GM19467 (cell line): ENCODE data around the gene CCDC30.

Experiments
- ATAC-seq: cut with Tn5 transposase; IDR thresholded peaks from one replicate; pipeline ENCODE4 v1.9.1; 2021; ENCODE audit warnings: mild to moderate bottlenecking, moderate library complexity; ENCODE audit not compliant: unreplicated experiment

Gene CCDC30

GRCh38 chr1:42462828-42463763 lies at the start of gene CCDC30:
TSS of gene CCDC30 (plus strand) at chr1:42463286. CDS start at chr1:42480552, 17,266 bp downstream.
- peak; percentile 99 for ATAC-seq

- no peak for ATAC-seq
These were observed 48.3 kb upstream of the CCDC30 start for GRCh38 chr1:42414551-42415496.

GRCh38 chr1:42417166-42417565 lies 45.9 kb upstream of the CCDC30 start:
- no peak for ATAC-seq

- ATAC-seq = no peak
These were observed 44.6 kb upstream of the CCDC30 start for GRCh38 chr1:42418516-42418915.

- ATAC-seq = no peak
These were observed 43.8 kb upstream of the CCDC30 start for GRCh38 chr1:42419126-42419821.

- ATAC-seq = no peak
These were observed 43.0 kb upstream of the CCDC30 start for GRCh38 chr1:42420121-42420520.

GRCh38 chr1:42420911-42421585 lies 42.0 kb upstream of the CCDC30 start:
- no peak for ATAC-seq

GRCh38 chr1:42422737-42423136 lies 40.3 kb upstream of the CCDC30 start:
- ATAC-seq = no peak

- ATAC-seq = no peak
These were observed 39.4 kb upstream of the CCDC30 start for GRCh38 chr1:42423681-42424080.

- no peak for ATAC-seq
These were observed 38.9 kb upstream of the CCDC30 start for GRCh38 chr1:42424201-42424600.

- no peak for ATAC-seq
These were observed 35.8 kb upstream of the CCDC30 start for GRCh38 chr1:42427240-42427639.

- no peak for ATAC-seq
These were observed 33.5 kb upstream of the CCDC30 start for GRCh38 chr1:42429603-42430002.

- ATAC-seq = no peak
These were observed 32.6 kb upstream of the CCDC30 start for GRCh38 chr1:42430286-42431135.

- no peak for ATAC-seq
These were observed 31.6 kb upstream of the CCDC30 start for GRCh38 chr1:42431514-42431913.

- ATAC-seq = no peak
These were observed 30.4 kb upstream of the CCDC30 start for GRCh38 chr1:42432714-42433113.

- no peak for ATAC-seq
These were observed 29.7 kb upstream of the CCDC30 start for GRCh38 chr1:42433369-42433768.

GRCh38 chr1:42434340-42434739 lies 28.7 kb upstream of the CCDC30 start:
- ATAC-seq = no peak

GRCh38 chr1:42439940-42440339 lies 23.1 kb upstream of the CCDC30 start:
- no peak for ATAC-seq

GRCh38 chr1:42442662-42443061 lies 20.4 kb upstream of the CCDC30 start:
- no peak for ATAC-seq
